H1 (cell line): ENCODE data around the gene RIN3.

Experiments
- BCL11A ChIP-seq, 2 experiments: IDR thresholded peaks; one replicate each; pipeline ENCODE4 v1.6.1; 2011; ENCODE audit warnings: low read depth in 2 of 2, low read length in 2 of 2, mild to moderate bottlenecking in 2 of 2
- CTCF ChIP-seq, 3 experiments: IDR thresholded peaks; 1 replicate in 2 of 3; 2 replicates in 1 of 3; pipeline versions ENCODE4 v1.5.1 to v1.6.1; 2011; ENCODE audit warnings: low read length in 3 of 3, mild to moderate bottlenecking in 3 of 3, inconsistent platforms in 2 of 3, low read depth in 1 of 3, moderate library complexity in 1 of 3; ENCODE audit not compliant: insufficient read depth in 1 of 3; ENCODE audit errors: control extremely low read depth in 1 of 3
- EZH2 ChIP-seq: fragments of 200-600 bp; sonication (generic); IDR thresholded peaks from 2 replicates; pipeline ENCODE4 v1.7.1; 2012; ENCODE audit warnings: low read depth, mild to moderate bottlenecking, moderate library complexity, low read length, inconsistent platforms; ENCODE audit not compliant: severe bottlenecking

- no peak for TF ChIP-seq BCL11A (IDR thresholded peaks at IDR 0.05; ENCODE audit: low read depth in 2 of 2, low read length in 2 of 2)
- no peak for TF ChIP-seq CTCF (IDR thresholded peaks at IDR 0.05; ENCODE audit: control extremely low read depth in 1 of 3, insufficient read depth in 1 of 3, low read depth in 1 of 3, low read length in 3 of 3)
- TF ChIP-seq EZH2, result no peak
Measured at GRCh38 chr14:92490239-92490959, 23.2 kb upstream of the RIN3 start.
